Caco-2 (cell line): ENCODE measurements around the gene CYP20A1. TPM values are rescaled to one million over a fixed set of nuclear protein-coding genes. Genes with fewer than 3 reads are reported as not detected.

Experiments used
- BruUV-seq: library from RNA; stranded (reverse); fragments of 400-500 nt; replicated peaks from 2 replicates; lab custom pipeline; 2021; lab: Mats Ljungman, UMichigan
- CTCF ChIA-PET: fragments of 300-600 bp; sonication (Branson Sonifier 250); formaldehyde crosslinking; loops from one replicate; lab custom pipeline; 2022; ENCODE audit warnings: antibody characterized with exemption; lab: Charles Lee
- POLR2A ChIA-PET: fragments of 300-600 bp; sonication (Branson Sonifier 250); formaldehyde crosslinking; loops from one replicate; lab custom pipeline; 2022; ENCODE audit warnings: antibody characterized with exemption; lab: Charles Lee
- DNase-seq, 2 experiments: peaks; one replicate each; pipeline versions ENCODE4 v3.0.0 to v3.0.0-alpha.2; 2020 to 2022
- H3K27me3 ChIP-seq: replicated peaks from 2 replicates; pipeline ENCODE4 v1.6.0; 2011; ENCODE audit warnings: low read length; ENCODE audit not compliant: control insufficient read depth, insufficient read depth
- H3K36me3 ChIP-seq: 2 replicates; pipeline ENCODE4 v1.5.1; 2011; ENCODE audit warnings: low read length; ENCODE audit not compliant: control insufficient read depth, insufficient read depth
- H3K4me1 ChIP-seq: fragments of 250-450 bp; sonication (Bioruptor Pico); 2 replicates; pipeline ENCODE4 v1.5.1; 2020; ENCODE audit warnings: mild to moderate bottlenecking
- H3K4me3 ChIP-seq: 2 replicates; pipeline ENCODE4 v1.5.1; 2011; ENCODE audit warnings: low read depth, mild to moderate bottlenecking, control low read depth, low read length
- H3K9me3 ChIP-seq: fragments of 250-450 bp; sonication (Bioruptor Pico); 2 replicates; pipeline ENCODE4 v1.5.1; 2020; ENCODE audit warnings: mild to moderate bottlenecking, moderate library complexity
- H3K27ac Mint-ChIP-seq: one replicate; pipeline ENCODE4 v1.8.0; 2022; ENCODE audit warnings: mixed read lengths; ENCODE audit not compliant: unreplicated experiment
- H3K27me3 Mint-ChIP-seq: one replicate; pipeline ENCODE4 v1.8.0; 2022; ENCODE audit warnings: mixed read lengths; ENCODE audit not compliant: insufficient read depth, unreplicated experiment
- H3K36me3 Mint-ChIP-seq: one replicate; pipeline ENCODE4 v1.8.0; 2022; ENCODE audit warnings: mild to moderate bottlenecking, mixed read lengths; ENCODE audit not compliant: insufficient read depth, unreplicated experiment
- H3K4me1 Mint-ChIP-seq: one replicate; pipeline ENCODE4 v1.8.0; 2022; ENCODE audit warnings: low read depth, mixed read lengths; ENCODE audit not compliant: unreplicated experiment
- H3K4me3 Mint-ChIP-seq: one replicate; pipeline ENCODE4 v1.8.0; 2022; ENCODE audit warnings: mild to moderate bottlenecking, moderate library complexity, mixed read lengths; ENCODE audit not compliant: unreplicated experiment
- H3K9me3 Mint-ChIP-seq: one replicate; pipeline ENCODE4 v1.8.0; 2022; ENCODE audit warnings: mixed read lengths; ENCODE audit not compliant: unreplicated experiment
- intact Hi-C: fragments of 100-400 bp; cut with micrococcal nuclease; formaldehyde crosslinking; loops from one replicate; pipeline ENCODE4 v1.10.0; 2022; ENCODE audit not compliant: unreplicated experiment
- total RNA-seq: library from RNA; stranded (reverse); gene quantifications from 2 replicates; pipeline ENCODE4 v1.2.3, GENCODE V29; 2022
- TF ChIP-seq, protein P1 (sequence below), 2 experiments: fragments of 200-600 bp in 1 of 2; IDR thresholded peaks; 1 replicate in 1 of 2; 2 replicates in 1 of 2; pipeline versions ENCODE4 v1.5.1 to v1.8.0; 2011 to 2022; ENCODE audit warnings: antibody characterized with exemption in 1 of 2, control low read depth in 1 of 2, inconsistent platforms in 1 of 2, low read depth in 1 of 2, low read length in 1 of 2, mild to moderate bottlenecking in 1 of 2, moderate library complexity in 1 of 2; ENCODE audit not compliant: insufficient read depth in 1 of 2, severe bottlenecking in 1 of 2, unreplicated experiment in 1 of 2

Gene CYP20A1
- total RNA-seq, 1 experiment from 2014 or later: 39.3 TPM

DNA sequence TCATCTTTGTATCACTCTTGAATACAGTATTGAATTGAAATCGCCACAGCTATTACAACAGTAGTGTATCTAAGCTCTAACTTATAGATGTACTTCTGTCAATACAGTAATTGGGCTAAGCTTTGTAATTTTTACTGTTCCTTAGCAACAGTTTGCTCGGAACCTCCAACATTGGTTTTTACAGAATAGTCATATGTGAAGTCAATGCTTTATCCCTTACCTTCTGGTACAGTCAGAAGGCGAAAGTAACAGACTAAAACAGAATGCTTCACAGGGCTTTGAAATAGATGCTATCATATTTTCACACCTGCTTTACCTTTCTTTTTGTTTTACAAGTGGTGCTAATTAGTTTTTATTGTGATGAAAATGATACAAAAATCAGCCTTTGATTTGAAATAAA lies 46.9 kb upstream of the CYP20A1 start:
- Mint-ChIP-seq H3K27ac (no peak overlapping the region), H3K27me3 (no peaks in the 10 kb centered on the region), H3K4me1 (no peaks in the 10 kb centered on the region), H3K9me3 (no peaks in the 10 kb centered on the region), H3K4me3 (no peak overlapping the region), H3K36me3 (peaks cover 42% of the 10 kb centered on the region)
- Histone ChIP-seq H3K4me1 (no peaks in the 10 kb centered on the region), H3K36me3 (no peaks in the 10 kb centered on the region), H3K9me3 (no peaks in the 10 kb centered on the region), H3K27me3 (no peaks in the 10 kb centered on the region), H3K4me3 (no peak overlapping the region)
- ChIA-PET CTCF (no interaction called here), POLR2A (no interaction called here)
- intact Hi-C loops: no loop called here
- no peak for DNase-seq
- no TSS peak for BruUV-seq
- TF ChIP-seq, protein P1, sequence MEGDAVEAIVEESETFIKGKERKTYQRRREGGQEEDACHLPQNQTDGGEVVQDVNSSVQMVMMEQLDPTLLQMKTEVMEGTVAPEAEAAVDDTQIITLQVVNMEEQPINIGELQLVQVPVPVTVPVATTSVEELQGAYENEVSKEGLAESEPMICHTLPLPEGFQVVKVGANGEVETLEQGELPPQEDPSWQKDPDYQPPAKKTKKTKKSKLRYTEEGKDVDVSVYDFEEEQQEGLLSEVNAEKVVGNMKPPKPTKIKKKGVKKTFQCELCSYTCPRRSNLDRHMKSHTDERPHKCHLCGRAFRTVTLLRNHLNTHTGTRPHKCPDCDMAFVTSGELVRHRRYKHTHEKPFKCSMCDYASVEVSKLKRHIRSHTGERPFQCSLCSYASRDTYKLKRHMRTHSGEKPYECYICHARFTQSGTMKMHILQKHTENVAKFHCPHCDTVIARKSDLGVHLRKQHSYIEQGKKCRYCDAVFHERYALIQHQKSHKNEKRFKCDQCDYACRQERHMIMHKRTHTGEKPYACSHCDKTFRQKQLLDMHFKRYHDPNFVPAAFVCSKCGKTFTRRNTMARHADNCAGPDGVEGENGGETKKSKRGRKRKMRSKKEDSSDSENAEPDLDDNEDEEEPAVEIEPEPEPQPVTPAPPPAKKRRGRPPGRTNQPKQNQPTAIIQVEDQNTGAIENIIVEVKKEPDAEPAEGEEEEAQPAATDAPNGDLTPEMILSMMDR (IDR thresholded peaks at IDR 0.05; ENCODE audit: insufficient read depth in 1 of 2, low read depth in 1 of 2, low read length in 1 of 2, severe bottlenecking in 1 of 2, unreplicated experiment in 1 of 2): no peak

DNA sequence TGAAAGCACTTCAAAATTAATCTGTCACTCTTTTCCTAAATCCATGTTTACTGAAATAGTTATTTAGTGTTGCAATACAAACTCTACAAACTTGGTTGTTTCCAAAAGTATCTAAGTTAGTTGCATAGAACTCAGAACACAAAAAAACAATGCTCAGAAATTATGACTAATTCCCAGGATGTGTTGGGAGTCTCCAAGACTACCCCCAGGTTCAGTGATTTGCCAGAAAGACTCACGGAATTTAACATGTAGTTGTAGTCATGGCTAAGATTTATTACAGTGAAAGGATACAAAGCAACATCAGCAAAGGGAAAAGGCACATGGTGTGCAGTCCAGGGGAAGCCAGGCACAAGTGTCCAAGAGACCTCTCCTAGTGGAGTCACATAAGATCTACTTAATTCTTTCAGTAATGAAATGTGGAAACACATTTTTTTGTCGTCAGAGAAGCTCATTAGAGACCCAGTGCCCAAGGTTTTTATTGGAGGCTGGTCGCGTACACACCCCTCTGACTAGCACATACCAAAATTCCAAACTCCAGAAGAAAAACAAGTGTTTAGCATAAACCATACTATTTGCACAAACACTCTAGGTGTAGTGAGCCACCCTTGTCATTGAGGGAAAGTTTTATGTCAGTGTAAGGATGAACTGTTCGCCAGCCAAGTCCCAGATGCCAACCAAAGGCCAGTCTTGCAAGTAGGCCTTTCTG lies 43.3 kb upstream of the CYP20A1 start:
- H3K9me3 Mint-ChIP-seq: no peaks in the 10 kb centered on the region
- BruUV-seq: no TSS peak
- H3K4me1 Mint-ChIP-seq: no peaks in the 10 kb centered on the region
- Histone ChIP-seq H3K4me3 (no peak overlapping the region), H3K9me3 (no peaks in the 10 kb centered on the region), H3K27me3 (no peaks in the 10 kb centered on the region), H3K4me1 (no peaks in the 10 kb centered on the region), H3K36me3 (no peaks in the 10 kb centered on the region)
- no peaks in the 10 kb centered on the region for H3K27me3 Mint-ChIP-seq
- H3K27ac Mint-ChIP-seq: no peak overlapping the region
- no peak overlapping the region for H3K4me3 Mint-ChIP-seq
- H3K36me3 Mint-ChIP-seq: peaks cover 46% of the 10 kb centered on the region
- POLR2A ChIA-PET: no interaction called here
- CTCF ChIA-PET: no interaction called here
- DNase-seq: no peak
- TF ChIP-seq, protein P1 (IDR thresholded peaks at IDR 0.05; ENCODE audit: insufficient read depth in 1 of 2, low read depth in 1 of 2, low read length in 1 of 2, severe bottlenecking in 1 of 2, unreplicated experiment in 1 of 2): no peak
- intact Hi-C loops: no loop called here

DNA sequence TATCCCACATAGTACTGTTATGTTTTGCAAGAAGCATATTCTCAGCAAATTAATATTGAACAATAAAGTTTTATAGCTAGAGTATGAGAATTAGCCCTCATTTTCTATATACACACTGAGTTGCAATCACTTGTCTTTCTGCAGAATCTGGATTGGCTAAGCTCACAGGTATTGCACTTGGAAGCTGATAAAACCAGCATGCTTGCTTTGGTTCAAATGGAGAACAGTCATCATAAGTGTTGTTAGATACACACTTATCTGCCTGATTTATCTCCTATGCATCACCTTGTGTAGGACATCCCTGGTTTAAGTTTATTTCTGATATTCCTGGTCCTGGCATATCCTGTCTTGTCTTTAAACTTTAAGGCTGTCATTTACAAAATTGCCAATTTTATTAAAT lies 38.0 kb upstream of the CYP20A1 start:
- Histone ChIP-seq H3K27me3 (no peaks in the 10 kb centered on the region), H3K4me1 (no peaks in the 10 kb centered on the region), H3K4me3 (no peak overlapping the region), H3K36me3 (peaks cover 2% of the 10 kb centered on the region), H3K9me3 (no peaks in the 10 kb centered on the region)
- H3K36me3 Mint-ChIP-seq: peaks cover 34% of the 10 kb centered on the region
- no peak overlapping the region for H3K27ac Mint-ChIP-seq
- ChIA-PET POLR2A (no interaction called here), CTCF (no interaction called here)
- TF ChIP-seq, protein P1 (IDR thresholded peaks at IDR 0.05; ENCODE audit: insufficient read depth in 1 of 2, low read depth in 1 of 2, low read length in 1 of 2, severe bottlenecking in 1 of 2, unreplicated experiment in 1 of 2): no peak
- no peaks in the 10 kb centered on the region for H3K9me3 Mint-ChIP-seq
- no TSS peak for BruUV-seq
- no peaks in the 10 kb centered on the region for H3K27me3 Mint-ChIP-seq
- no peaks in the 10 kb centered on the region for H3K4me1 Mint-ChIP-seq
- H3K4me3 Mint-ChIP-seq: no peak overlapping the region
- intact Hi-C loops: no loop called here
- DNase-seq: no peak
